Left ventricle myocardium superior (tissue), 1 donor: ENCODE results near the gene GJB6. TPM values are rescaled to one million over a fixed set of nuclear protein-coding genes. Genes with fewer than 3 reads are reported as not detected.
"Not testable (repeated sequence)": the region's sequence is repeated elsewhere in the genome, so short reads cannot be mapped to it uniquely, and the experiment has no call there.

Experiments used
- ATAC-seq: fragments of 200-7000 bp; cut with Tn5 transposase; one replicate; pipeline ENCODE4 v1.9.1; 2020; ENCODE audit warnings: mild to moderate bottlenecking, moderate library complexity
- DNase-seq: peaks from one replicate; pipeline ENCODE4 v3.0.0-alpha.2; 2020
- intact Hi-C: fragments of 100-400 bp; cut with micrococcal nuclease; formaldehyde crosslinking; loops from one replicate; pipeline ENCODE4 v1.11.0; 2022
- long read RNA-seq: library from polyadenylated mRNA; unstranded; transcript quantifications from one replicate; pipeline ENCODE4 v2.0.0, GENCODE V29; 2021
- total RNA-seq: library from RNA; stranded (reverse); fragmentation: NEBNext Ultra II Directional; extraction: Animal tissue kit (Norgen Biotek cat#: 25700); gene quantifications from one replicate; pipeline ENCODE4 v1.2.1, GENCODE V29; 2021
- donor health status: DM: no; HTN: yes; CAD: no; lungs with severe emphysema.

Gene GJB6
- total RNA-seq, result not detected
- long read RNA-seq, partial matches to known transcripts, result 0 of 1 reads
- long read RNA-seq, other reads (novel, unspliced or antisense), result 0 of 1 reads

- DNase-seq, result peak; percentile 39
- peak; percentile 49 for ATAC-seq
- intact Hi-C loops, result no loop called here
These were observed at the start of gene GJB6 for GRCh38 chr13:20231839-20232555. GJB6 (minus strand) TSS chr13:20232319; CDS start chr13:20223480, 8,839 bp downstream.

GRCh38 chr13:20276901-20277300 lies 44.8 kb upstream of the GJB6 start:
- ATAC-seq, DNase-seq, intact Hi-C loops: not testable (repeated sequence)

DNA sequence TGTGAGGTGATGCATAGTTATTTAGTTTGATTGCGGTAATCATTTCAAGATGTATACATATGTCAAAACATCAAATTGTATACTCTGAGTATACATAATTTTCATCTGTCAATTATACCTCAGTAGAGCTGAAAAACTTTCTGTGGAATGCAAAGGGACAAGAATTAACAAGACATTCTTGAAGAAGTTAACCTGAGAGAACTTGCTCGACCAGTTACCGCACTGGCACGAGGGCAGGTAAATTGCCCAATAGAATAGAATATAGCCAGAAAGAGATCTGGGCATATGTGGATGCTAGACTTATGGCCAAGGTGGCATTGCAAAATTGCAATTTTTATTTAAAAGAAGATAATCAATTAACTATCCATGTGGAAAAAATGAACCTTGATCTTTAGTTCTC lies 42.3 kb upstream of the GJB6 start:
- no peak for ATAC-seq
- intact Hi-C loops, result no loop called here

DNA sequence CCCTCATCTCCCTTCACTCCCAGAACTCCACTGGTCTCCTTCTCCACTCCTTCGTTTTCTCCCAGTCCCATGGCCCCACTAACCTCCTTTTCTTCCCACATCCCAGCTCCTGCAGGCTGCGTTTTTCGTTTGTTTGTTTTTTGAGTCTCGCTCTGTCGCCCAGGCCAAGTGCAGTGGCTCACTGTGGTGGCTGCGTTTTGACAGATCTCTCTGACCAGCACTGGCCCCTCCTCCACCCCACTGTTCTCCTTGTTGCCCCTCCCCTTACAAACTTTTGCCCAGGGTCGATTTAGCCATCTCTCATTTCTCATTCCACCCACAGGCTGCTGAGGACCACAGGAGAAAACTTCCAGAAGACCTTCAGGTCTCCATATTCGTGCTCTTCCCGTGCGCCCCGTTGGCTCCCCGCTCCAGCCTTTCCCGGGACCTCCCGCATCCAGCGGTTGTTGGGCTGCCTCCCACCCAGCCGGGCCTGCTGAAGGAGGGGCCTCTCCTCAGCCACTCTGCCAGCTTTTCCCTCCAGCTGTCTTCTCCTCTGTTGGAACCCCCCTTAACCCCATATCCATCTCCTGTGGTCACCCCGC lies 40.6 kb upstream of the GJB6 start:
- ATAC-seq, result no peak
- intact Hi-C loops, result no loop called here
- no peak for DNase-seq

More for the DNA sequence above, 42.3 kb upstream of the GJB6 start:
- no peak for DNase-seq

- ATAC-seq (no peak), DNase-seq (no peak)
- intact Hi-C loops, result no loop called here
These were observed 40.0 kb upstream of the GJB6 start for GRCh38 chr13:20272104-20272503.

DNA sequence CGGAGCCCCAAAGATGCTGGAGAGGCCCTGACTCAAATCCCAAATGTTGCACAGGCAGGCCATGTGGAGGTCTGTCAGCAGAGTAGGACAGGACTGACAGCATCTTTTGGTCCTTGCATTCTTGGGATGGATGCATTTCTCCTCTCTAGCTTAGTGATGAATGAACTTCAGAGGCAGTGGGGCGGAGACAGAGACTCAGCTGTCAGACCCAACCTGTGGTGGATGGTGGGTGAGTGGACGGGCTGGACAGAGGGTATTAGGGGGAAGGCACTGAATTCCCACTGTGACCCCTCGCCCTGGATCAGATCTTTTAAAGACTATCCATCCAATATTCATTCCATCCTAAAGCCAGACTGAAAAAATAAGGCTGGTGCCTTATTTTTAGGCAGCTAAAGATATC lies 39.3 kb upstream of the GJB6 start:
- intact Hi-C loops, result no loop called here
- DNase-seq, result no peak
- ATAC-seq, result no peak

DNA sequence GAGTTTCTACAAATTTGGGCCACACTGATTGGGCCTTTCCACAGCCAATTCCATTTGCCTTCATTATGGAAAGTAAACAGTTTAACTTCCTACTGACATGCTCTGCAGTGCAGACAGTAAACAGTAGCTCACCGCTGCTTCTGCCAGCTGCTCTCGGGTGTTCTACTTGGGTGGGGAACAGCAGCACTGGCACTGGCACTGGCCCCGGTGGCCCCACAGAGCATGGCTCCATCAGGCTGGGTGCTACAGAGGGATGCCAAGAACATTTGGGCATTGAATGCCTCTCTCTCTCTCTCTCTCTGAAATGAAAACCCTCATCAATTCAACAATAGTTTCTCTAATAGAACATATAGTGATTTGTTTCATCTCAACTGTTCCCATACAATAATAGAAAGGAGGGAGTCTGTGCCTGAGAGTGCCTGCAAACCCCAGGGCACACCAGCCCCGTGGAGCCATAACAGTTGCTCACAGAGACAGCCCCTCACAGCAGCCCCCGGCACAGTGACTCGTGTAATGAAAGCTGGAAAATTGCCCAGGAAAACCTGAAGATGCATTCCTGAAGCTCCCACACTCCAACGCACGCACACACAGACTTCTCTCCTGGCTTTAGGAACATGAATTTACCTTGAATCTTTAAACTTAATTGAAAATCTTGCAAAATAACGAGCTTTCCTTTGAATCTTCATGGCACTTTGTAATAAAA lies 38.2 kb upstream of the GJB6 start:
- intact Hi-C loops, result no loop called here
- ATAC-seq (no peak), DNase-seq (no peak)

- intact Hi-C loops, result no loop called here
- DNase-seq, result no peak
- no peak for ATAC-seq
These were observed 32.3 kb upstream of the GJB6 start for GRCh38 chr13:20264271-20265018.

DNA sequence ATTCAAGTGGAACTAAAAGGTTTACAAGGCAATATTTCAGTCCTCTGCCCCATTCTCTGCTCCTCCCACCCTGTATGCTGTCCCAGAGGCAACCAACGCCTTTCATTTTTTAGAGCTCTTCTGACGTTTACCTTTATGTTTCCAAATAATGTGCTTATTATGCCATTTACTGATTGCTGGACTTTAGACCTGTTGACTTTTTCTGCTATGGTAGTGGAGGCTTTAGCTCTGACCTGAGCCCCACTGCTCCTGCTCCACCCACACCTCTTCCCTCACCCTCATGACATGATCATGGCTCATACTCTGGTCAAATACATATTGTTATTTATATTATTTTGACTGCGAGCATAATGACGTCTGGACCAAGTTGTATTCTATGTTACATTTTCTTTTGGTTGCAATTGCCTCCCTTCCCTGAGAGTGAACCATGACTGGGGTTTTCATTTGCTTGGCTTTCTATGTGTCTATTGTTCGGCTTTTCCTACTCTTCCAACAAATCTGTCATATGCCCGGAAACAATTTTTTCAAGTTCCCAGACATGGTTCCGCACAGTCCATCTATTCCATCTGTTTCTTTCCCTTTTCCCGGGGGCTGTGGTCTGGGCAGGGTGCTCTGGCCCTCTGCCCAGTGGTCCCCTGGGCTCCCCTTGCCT lies 31.4 kb upstream of the GJB6 start:
- intact Hi-C loops, result no loop called here
- ATAC-seq, result no peak

GRCh38 chr13:20258963-20259288 lies 26.8 kb upstream of the GJB6 start:
- DNase-seq (no peak), ATAC-seq (no peak)
- intact Hi-C loops, result no loop called here

More for the DNA sequence above, 31.4 kb upstream of the GJB6 start:
- no peak for DNase-seq

DNA sequence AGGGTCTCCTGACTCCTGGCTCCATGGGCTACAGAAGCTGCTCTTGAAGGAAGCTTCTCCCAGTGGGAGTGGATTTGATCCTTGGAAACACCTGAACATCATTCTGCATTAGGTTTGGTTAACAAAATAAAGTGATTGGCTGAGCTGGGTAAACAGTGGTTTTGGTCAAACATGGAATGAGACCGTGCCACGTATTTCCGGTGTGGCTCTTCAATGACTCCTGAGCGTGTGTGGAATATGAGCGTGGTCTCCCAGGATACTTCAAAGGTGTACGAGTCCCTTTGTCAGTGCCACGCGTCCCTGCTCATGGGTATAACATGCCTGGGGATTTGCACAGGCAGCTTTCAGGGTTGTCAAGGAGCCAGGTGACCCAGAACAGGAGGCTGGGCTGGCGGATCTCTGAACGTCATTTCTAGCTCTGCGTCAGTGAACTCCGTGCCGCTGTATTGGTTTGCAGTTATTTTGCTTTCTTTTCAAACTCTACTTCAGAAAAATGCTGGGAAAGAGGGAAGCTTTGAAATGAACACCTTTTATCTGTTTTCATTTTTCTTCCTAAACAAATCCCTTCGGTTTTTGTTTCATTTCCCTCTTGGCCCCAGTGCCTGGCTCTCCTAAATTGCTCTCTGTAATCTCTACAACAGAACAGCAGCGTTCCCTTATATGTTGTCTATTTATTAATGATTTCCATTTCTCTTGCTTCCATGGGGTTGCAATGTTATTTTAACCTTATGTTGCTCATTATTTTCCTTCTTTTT lies 26.3 kb upstream of the GJB6 start:
- no peak for DNase-seq
- intact Hi-C loops, result no loop called here
- ATAC-seq, result no peak

DNA sequence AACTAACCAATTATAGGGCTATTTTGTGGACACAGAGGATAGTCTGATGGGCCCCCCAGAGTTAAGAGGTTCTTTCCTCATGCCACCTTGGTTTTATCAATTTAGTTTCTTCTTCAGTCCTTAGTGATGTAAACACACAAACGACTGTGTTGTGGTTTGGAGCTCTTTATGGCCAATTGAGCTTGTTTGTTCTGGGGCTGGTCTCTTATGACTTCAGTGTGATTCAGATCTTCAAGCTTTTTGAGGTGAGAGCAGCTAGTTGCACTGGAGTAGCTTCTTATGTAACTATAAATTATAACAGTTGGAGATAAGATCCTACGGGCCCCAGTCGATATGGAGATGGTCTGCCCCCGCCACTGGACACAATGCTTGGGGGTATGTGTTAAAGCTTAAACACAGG lies 22.0 kb upstream of the GJB6 start:
- intact Hi-C loops, result no loop called here
- ATAC-seq (no peak), DNase-seq (no peak)

GRCh38 chr13:20249913-20250312 lies 17.8 kb upstream of the GJB6 start:
- intact Hi-C loops, result no loop called here
- no peak for ATAC-seq
- no peak for DNase-seq

GRCh38 chr13:20247963-20248362 lies 15.8 kb upstream of the GJB6 start:
- DNase-seq (no peak), ATAC-seq (no peak)
- intact Hi-C loops, result no loop called here

DNA sequence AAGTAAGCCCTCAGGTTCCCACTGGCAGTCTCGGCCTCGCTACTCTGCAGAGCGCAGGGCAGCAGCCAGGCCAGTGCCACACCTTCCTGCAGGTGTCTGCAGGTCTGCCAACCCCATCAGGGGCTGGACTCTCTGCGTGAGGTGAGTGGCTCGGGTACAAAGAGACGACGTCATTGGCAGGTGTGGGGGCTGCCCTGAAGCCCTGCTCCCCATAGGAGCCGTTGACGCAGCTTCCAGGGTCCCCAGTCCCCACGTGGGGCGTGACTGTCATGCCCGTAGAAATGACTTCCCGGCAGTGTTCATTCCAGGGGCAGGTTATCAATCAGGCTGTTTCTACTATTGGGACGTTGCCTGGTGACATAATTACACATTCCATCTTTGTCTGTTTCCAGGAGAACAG lies 15.3 kb upstream of the GJB6 start:
- ATAC-seq, result no peak
- intact Hi-C loops, result no loop called here
- DNase-seq, result no peak

DNA sequence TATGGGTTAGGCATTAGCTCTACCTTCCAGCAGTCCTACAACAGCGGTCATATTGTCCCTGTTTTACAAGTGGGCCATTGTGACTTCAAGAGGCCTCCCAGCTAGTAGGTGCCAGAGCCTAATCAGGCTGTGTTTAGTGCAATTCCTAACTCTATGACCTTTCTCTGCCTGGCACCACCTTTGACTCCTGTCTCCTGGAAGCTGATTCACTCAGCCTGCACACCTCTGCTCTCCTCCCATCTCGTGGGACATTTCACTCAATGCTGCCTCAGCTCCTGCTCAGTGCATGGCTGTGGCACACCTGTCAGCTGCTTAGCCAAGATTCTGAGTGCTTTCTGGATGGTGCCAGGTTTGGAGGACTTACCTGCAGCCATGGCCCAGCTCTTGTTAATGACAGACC lies 9.5 kb upstream of the GJB6 start:
- intact Hi-C loops, result no loop called here
- ATAC-seq (peak; percentile 37), DNase-seq (no peak)

GRCh38 chr13:20239748-20240147 lies 7.6 kb upstream of the GJB6 start:
- ATAC-seq, result no peak
- no peak for DNase-seq
- intact Hi-C loops, result no loop called here

GRCh38 chr13:20232556-20233277 lies 598 bp upstream of the GJB6 start:
- no peak for ATAC-seq
- intact Hi-C loops, result no loop called here
- no peak for DNase-seq
